ENCODE measurements around the gene ZNF853.

DNA sequence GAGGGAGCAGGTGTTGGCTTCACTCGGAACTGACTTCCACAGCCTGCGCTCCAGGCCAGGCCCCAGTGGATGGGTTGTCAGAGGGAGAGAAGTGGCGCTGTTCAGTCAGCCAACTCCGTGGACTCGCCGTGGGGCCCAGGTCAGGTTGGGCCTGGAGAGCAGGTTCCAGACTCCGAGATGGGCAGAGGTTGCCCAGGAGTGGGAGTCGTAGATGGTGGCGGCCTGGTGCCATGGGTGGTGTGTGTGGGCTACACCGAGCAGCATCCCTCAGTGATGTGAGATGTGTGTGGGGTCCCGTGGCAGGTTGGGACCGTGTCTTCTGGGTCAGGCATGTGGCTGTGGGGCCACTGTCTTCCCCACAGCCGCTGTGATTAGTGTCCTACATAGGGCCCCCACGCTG lies 32.1 kb downstream of the ZNF853 start:
- TF ChIP-seq, protein P1, sequence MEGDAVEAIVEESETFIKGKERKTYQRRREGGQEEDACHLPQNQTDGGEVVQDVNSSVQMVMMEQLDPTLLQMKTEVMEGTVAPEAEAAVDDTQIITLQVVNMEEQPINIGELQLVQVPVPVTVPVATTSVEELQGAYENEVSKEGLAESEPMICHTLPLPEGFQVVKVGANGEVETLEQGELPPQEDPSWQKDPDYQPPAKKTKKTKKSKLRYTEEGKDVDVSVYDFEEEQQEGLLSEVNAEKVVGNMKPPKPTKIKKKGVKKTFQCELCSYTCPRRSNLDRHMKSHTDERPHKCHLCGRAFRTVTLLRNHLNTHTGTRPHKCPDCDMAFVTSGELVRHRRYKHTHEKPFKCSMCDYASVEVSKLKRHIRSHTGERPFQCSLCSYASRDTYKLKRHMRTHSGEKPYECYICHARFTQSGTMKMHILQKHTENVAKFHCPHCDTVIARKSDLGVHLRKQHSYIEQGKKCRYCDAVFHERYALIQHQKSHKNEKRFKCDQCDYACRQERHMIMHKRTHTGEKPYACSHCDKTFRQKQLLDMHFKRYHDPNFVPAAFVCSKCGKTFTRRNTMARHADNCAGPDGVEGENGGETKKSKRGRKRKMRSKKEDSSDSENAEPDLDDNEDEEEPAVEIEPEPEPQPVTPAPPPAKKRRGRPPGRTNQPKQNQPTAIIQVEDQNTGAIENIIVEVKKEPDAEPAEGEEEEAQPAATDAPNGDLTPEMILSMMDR (IDR thresholded peaks at IDR 0.05) = no peak
- no peak for TF ChIP-seq EZH2 (IDR thresholded peaks at IDR 0.05; ENCODE audit: borderline replicate concordance, insufficient read depth, low read depth, low read length, poor library complexity, severe bottlenecking)

Measured in B cell (primary cell).